Calu3 (cell line): ENCODE measurements around the gene TIGAR. TPM values are rescaled to one million over a fixed set of nuclear protein-coding genes. Genes with fewer than 3 reads are reported as not detected.

ENCODE experiments used
- BruUV-seq: library from RNA; stranded (reverse); fragments of 400-500 nt; replicated peaks from 2 replicates; lab custom pipeline; 2021; lab: Mats Ljungman, UMichigan
- CTCF ChIA-PET: fragments of 300-600 bp; sonication (Branson Sonifier 250); formaldehyde crosslinking; loops from one replicate; lab custom pipeline; 2022; ENCODE audit warnings: antibody characterized with exemption; lab: Charles Lee
- DNase-seq: peaks from one replicate; pipeline ENCODE4 v3.0.0; 2022
- H3K27ac Mint-ChIP-seq: one replicate; pipeline ENCODE4 v1.8.0; 2022; ENCODE audit warnings: mixed read lengths; ENCODE audit not compliant: unreplicated experiment
- H3K27me3 Mint-ChIP-seq: one replicate; pipeline ENCODE4 v1.8.0; 2022; ENCODE audit warnings: mixed read lengths; ENCODE audit not compliant: unreplicated experiment
- H3K36me3 Mint-ChIP-seq: one replicate; pipeline ENCODE4 v1.8.0; 2022; ENCODE audit warnings: mild to moderate bottlenecking, moderate library complexity, mixed read lengths; ENCODE audit not compliant: insufficient read depth, unreplicated experiment
- H3K4me1 Mint-ChIP-seq: one replicate; pipeline ENCODE4 v1.8.0; 2022; ENCODE audit warnings: mild to moderate bottlenecking, low read depth, mixed read lengths; ENCODE audit not compliant: unreplicated experiment
- H3K4me3 Mint-ChIP-seq: one replicate; pipeline ENCODE4 v1.8.0; 2022; ENCODE audit warnings: mild to moderate bottlenecking, low read depth, moderate library complexity, mixed read lengths; ENCODE audit not compliant: unreplicated experiment
- H3K9me3 Mint-ChIP-seq: one replicate; pipeline ENCODE4 v1.8.0; 2022; ENCODE audit warnings: low read depth, mixed read lengths; ENCODE audit not compliant: unreplicated experiment
- intact Hi-C: fragments of 100-400 bp; cut with micrococcal nuclease; formaldehyde crosslinking; loops from one replicate; pipeline ENCODE4 v1.10.0; 2022; ENCODE audit not compliant: unreplicated experiment
- total RNA-seq: library from RNA; stranded (reverse); gene quantifications from 2 replicates; pipeline ENCODE4 v1.2.3, GENCODE V29; 2022
- TF ChIP-seq, protein P1 (sequence below): fragments of 200-600 bp; IDR thresholded peaks from one replicate; pipeline ENCODE4 v1.8.0; 2022; ENCODE audit warnings: antibody characterized with exemption; ENCODE audit not compliant: unreplicated experiment

The TIGAR gene
- total RNA-seq, 1 experiment from 2014 or later: 15.9 TPM

DNA sequence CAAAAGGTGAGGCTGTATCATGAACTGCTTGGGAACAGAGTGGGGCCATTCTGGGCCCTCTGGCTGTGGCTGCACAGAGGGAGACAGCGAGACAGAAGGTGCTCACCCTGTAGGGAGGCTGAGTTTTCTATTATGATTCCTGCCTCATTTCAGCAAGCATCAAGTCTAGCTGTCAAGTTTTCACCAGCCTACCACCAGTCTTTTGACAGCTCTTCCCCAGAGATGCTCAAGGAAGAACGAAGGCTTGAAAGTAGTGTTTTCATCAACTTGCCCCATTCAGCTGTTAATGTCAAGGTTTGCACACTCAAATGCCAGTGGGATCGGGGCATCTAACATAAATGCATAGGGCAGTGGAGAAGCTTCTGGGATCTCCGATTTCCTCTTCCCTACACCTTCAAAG, 48.5 kb downstream of the TIGAR start:
- no peak for DNase-seq
- H3K4me1 Mint-ChIP-seq: no peaks in the 10 kb centered on the region
- H3K27ac Mint-ChIP-seq: no peak overlapping the region
- no peak overlapping the region for H3K4me3 Mint-ChIP-seq
- intact Hi-C loops: no loop called here
- H3K27me3 Mint-ChIP-seq: peaks cover 37% of the 10 kb centered on the region
- TF ChIP-seq, protein P1, sequence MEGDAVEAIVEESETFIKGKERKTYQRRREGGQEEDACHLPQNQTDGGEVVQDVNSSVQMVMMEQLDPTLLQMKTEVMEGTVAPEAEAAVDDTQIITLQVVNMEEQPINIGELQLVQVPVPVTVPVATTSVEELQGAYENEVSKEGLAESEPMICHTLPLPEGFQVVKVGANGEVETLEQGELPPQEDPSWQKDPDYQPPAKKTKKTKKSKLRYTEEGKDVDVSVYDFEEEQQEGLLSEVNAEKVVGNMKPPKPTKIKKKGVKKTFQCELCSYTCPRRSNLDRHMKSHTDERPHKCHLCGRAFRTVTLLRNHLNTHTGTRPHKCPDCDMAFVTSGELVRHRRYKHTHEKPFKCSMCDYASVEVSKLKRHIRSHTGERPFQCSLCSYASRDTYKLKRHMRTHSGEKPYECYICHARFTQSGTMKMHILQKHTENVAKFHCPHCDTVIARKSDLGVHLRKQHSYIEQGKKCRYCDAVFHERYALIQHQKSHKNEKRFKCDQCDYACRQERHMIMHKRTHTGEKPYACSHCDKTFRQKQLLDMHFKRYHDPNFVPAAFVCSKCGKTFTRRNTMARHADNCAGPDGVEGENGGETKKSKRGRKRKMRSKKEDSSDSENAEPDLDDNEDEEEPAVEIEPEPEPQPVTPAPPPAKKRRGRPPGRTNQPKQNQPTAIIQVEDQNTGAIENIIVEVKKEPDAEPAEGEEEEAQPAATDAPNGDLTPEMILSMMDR: no peak
- BruUV-seq: no TSS peak
- CTCF ChIA-PET: no interaction called here
- H3K36me3 Mint-ChIP-seq: no peaks in the 10 kb centered on the region
- no peaks in the 10 kb centered on the region for H3K9me3 Mint-ChIP-seq

GRCh38 chr12:4370265-4370664, 49.3 kb downstream of the TIGAR start:
- no TSS peak for BruUV-seq
- intact Hi-C loops: no loop called here
- Mint-ChIP-seq H3K4me1 (no peaks in the 10 kb centered on the region), H3K9me3 (no peaks in the 10 kb centered on the region), H3K27ac (no peak overlapping the region), H3K4me3 (no peak overlapping the region), H3K27me3 (peaks cover 37% of the 10 kb centered on the region), H3K36me3 (no peaks in the 10 kb centered on the region)
- no peak for DNase-seq
- CTCF ChIA-PET: no interaction called here
- TF ChIP-seq, protein P1: no peak

DNA sequence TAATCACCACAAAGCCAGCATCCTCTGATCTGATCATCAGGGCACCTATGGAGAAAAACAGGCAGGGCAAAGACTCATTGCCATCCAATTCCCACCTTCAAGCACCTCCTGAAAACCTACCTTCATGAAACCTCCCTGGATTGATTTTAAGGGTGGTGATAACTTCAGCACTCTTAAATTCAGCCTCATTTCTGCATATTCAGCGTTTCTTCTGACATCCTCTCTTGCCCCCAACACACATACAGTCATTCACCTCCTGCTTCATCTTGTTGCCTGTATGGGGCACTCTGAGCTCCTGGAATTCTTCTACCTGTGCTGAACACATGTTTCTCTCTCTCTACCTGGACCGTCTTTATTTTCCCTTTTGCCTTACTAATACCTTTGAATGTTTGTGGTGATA, 51.6 kb downstream of the TIGAR start:
- DNase-seq: no peak
- H3K9me3 Mint-ChIP-seq: no peaks in the 10 kb centered on the region
- H3K27me3 Mint-ChIP-seq: peaks cover 25% of the 10 kb centered on the region
- CTCF ChIA-PET: no interaction called here
- intact Hi-C loops: no loop called here
- BruUV-seq: no TSS peak
- TF ChIP-seq, protein P1: no peak
- no peak overlapping the region for H3K4me3 Mint-ChIP-seq
- H3K4me1 Mint-ChIP-seq: no peaks in the 10 kb centered on the region
- no peak overlapping the region for H3K27ac Mint-ChIP-seq
- H3K36me3 Mint-ChIP-seq: no peaks in the 10 kb centered on the region

DNA sequence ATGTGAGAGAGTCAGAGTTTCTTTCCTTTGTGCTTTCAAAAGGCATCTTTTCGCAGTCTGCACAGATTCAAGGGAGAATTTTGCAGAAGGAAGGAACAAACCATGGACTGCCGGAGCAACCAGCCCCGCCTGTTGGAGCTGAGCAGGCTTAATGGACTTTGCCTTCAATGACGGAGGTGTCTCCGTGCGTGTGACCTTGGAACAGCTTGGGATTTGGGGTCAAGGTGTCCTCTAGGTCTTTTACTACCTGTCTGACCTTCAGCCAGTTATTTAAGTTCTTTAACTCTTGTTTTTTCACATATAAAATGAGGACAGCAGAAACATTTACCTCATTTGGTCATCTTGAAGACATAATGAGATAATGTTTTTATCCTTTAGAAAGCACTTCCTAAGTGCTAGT, 54.4 kb downstream of the TIGAR start:
- CTCF ChIA-PET: no interaction called here
- H3K27ac Mint-ChIP-seq: no peak overlapping the region
- H3K27me3 Mint-ChIP-seq: peaks cover 37% of the 10 kb centered on the region
- intact Hi-C loops: no loop called here
- no peak for DNase-seq
- H3K4me1 Mint-ChIP-seq: no peaks in the 10 kb centered on the region
- no peaks in the 10 kb centered on the region for H3K36me3 Mint-ChIP-seq
- no TSS peak for BruUV-seq
- no peaks in the 10 kb centered on the region for H3K9me3 Mint-ChIP-seq
- TF ChIP-seq, protein P1: no peak
- no peak overlapping the region for H3K4me3 Mint-ChIP-seq

- intact Hi-C loops: no loop called here
- DNase-seq: no peak
- H3K4me1 Mint-ChIP-seq: no peaks in the 10 kb centered on the region
- H3K9me3 Mint-ChIP-seq: no peaks in the 10 kb centered on the region
- no peak overlapping the region for H3K27ac Mint-ChIP-seq
- H3K36me3 Mint-ChIP-seq: no peaks in the 10 kb centered on the region
- TF ChIP-seq, protein P1: no peak
- H3K4me3 Mint-ChIP-seq: no peak overlapping the region
- no TSS peak for BruUV-seq
- CTCF ChIA-PET: no interaction called here
- peaks cover 53% of the 10 kb centered on the region for H3K27me3 Mint-ChIP-seq
These were observed 57.8 kb downstream of the TIGAR start for GRCh38 chr12:4378772-4379171.
